ENCODE data around the gene SCYGR1.
"Not testable (repeated sequence)": the region's sequence is repeated elsewhere in the genome, so short reads cannot be mapped to it uniquely, and the experiment has no call there.

SCYGR1 gene

DNA sequence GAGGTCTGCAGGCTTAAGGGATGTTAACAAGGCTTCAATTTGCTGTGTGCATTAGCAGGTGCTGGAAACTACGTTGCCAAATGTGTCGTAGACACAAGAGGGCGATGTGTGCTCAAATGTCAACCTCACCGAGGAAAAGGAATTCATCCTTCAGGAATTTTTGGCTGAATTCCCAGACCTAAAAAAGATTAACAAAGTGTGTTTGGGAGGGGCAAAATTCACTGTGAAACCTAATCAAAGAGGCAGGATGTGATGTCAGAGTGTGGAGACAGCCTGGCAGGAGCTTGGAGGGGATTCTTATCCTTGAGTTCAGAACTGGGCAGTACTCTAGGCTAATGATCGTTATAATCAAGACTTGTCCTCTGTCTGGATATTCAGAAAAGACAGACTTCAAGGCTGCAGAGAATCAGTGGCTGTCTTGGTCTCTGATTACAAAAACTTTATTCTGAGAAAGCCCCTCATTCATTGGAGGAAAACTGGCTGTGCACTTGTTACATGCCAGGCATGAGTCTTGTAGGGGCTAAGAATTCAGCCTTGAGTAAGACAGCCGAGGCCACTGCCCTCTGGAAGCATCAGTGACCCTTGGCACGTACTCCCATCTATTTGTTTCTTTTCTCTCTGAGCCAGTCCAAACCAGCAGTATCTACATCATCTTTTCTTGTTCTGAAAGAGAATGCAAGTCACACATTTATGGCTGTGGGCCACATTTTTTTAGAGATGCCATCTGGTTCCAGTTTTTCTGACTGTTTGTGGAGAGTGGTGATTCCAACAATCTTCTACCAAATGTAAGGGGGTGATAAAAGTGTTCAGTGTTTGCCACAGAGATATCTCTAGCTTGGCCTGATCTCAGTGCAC, 18.7 kb upstream of the SCYGR1 start:
- Histone ChIP-seq H3K4me3 (no peak overlapping the region), H3K27ac (peak overlapping the region in 14 of 21 experiments; percentile 9 to 86 (median 57))

DNA sequence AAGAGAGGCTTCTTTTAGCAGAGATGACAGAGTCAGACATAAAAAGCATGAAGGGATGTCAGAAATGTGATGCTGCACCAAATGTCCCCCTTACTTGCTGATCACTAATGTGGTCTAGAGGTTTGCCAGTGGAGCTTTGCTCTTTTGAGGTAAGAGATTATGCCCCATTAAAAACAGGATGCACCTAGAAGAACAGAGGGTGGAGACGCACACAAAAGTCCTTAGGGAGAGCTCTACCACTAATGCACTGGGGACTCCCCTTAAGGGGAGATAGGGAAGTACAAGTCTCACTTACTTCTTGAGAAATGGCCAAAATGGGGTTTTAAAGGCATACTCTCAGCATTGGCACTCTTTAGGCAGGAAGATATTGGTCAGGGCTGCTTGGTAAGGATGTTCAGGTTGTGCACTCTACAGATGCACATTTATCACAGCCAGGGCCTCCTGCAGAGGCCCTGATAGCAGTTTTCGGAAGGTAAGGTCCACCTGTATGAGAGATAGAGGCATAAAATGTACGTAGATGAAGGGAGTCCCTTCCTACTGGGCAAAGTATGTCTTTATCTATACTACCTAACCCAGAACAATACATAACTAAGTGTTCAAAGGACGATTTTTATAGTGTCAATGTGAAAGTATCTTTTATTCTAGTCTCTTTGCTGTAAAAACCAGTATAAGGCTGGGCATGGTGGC, 17.0 kb upstream of the SCYGR1 start:
- Histone ChIP-seq H3K27ac (no peak overlapping the region), H3K4me3 (no peak overlapping the region)

DNA sequence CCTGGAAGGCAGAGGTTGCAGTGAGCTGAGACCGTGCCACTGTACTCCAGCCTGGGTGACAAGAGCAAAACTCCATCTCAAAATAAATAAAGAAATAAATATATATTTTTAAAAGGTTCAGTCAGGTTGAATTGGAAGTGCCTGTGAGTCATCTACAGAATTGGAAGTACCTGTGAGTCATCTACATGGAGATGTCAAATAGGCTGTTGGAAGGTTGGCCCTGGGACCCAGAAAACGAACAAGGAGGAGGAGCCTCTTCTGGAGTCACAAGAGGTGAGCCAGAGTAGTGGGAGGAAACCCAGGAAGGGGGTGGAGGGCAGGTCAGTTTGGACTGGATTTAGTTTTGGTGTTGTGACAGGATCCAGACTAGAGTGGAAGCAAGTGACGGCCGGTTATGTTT, 15.2 kb upstream of the SCYGR1 start:
- Histone ChIP-seq H3K27ac (no peak overlapping the region), H3K4me3 (no peak overlapping the region)

DNA sequence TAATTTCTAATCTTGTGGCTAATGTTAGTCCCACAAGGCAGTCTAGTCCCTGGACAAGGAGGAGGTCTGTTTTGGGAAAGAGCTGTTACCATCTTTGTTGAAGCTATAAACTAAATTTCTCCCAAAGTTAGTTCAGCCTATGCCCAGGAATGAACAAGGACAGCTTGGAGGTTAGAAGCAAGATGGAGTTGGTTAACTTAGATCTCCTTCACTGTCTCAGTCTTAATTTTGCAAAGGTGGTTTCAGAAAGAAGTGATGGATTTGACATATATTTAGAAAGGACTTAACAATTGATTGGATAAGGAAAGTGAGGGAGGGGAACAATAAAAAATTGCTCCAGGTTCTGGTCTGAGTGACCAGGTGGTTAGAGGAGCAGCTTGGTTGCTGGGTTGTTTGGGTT, 14.6 kb upstream of the SCYGR1 start:
- no peak overlapping the region for H3K4me3 ChIP-seq
- no peak overlapping the region for H3K27ac ChIP-seq

DNA sequence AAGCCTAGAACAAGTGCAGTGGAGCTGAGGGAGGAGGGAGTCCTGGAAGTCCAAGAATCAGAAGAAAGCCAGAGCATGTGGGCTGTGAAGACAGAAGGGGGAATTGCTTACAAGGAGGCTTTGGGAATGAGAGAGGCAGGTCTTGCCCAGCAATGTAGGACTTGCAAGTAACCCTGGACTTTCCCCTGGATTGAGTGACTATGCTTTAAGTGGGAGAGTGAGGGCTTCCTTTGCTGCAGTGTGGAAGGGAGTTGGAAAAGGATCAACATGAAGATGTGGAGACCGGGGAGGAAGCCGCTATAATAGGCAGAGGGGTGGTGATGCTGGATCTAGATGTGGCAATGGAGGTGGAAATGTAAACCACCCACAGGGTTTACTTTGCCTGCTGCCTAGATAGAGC, 13.8 kb upstream of the SCYGR1 start:
- Histone ChIP-seq H3K4me3 (no peak overlapping the region), H3K27ac (no peak overlapping the region)

DNA sequence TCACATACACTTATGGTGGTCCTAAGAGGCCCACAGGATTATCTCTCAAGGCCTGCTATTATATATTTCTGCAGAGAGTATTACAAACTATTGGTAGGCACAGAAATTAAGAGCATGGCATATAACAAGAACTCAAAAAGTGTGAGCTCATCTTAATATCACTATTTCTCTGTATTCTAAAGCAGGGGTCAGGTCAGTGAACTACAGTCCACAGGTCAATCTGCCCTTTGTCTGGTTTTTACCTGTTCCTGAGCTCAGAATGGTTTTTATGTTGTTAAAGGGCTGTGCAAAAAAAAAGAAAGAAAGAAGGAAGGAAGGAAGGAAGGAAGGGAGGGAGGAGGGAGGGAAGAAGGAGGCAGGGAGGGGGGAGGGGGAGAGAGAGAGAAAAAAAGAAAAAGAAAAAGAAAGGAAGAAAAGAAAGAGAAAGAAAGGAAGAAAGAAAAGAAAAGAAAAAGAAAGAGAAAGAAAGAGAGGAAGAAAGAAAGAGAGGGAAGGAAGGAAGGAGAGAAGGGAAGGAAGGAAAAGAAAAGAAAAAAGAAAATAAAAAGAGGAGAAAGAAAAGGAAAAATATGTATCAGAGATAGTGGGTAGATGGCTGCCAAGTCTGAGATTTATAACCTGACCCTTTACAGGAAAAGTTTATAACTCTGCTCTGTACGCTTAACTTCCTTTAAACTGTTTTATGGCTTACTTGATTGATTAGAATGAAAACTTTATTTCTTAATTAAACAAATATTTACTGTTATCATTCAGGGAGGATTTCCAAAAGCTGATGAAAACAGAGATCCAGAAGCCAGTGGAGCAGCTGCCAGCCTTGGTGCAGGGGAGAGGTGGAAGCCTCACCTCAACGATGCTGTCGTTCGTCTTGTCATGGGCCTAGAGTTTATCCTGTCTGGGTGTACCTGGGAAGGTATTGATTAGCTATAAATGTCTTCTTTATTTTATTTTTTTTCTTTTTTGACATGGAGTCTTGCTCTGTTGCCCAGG, 11.2 kb upstream of the SCYGR1 start:
- Histone ChIP-seq H3K4me3 (no peak overlapping the region), H3K27ac (no peak overlapping the region)

DNA sequence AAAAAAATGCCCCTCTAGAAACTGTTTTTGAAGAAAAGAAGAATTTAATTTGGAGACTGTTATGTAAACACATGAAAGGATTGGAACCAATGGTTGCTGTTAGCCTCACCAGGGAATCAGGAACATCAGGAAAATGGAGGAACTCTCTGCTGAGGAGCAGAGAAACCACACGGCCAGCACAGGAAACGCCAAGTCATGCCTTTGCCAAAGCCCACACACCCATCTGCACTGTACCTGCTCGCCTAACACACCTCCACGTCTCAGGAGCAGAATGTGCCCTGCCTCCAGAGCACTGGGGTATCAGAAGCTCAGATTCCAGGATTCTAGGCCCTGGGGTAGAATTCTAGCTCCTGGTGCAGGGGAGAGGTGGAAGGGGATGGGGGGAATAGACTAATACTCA, 9.8 kb upstream of the SCYGR1 start:
- no peak overlapping the region for H3K4me3 ChIP-seq
- H3K27ac ChIP-seq: no peak overlapping the region

DNA sequence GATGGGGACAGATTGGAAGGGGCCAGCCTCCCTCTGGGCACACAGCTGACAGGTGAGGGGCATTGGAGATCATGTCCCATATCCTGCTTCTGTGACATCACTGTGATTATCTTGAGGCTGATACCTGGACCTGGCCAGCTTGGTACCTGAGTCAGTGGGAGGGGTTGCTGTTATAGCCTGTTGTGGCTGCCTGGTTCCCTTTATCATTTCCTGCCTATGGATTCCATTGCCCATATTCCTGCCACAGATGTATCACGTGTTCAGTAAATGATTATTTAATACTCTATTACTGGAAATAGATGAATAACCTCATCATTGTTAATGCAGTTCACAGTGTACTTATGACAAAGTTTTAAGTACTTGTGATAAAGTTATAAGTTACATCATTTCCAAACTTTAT, 7.8 kb upstream of the SCYGR1 start:
- H3K4me3 ChIP-seq: no peak overlapping the region
- no peak overlapping the region for H3K27ac ChIP-seq

DNA sequence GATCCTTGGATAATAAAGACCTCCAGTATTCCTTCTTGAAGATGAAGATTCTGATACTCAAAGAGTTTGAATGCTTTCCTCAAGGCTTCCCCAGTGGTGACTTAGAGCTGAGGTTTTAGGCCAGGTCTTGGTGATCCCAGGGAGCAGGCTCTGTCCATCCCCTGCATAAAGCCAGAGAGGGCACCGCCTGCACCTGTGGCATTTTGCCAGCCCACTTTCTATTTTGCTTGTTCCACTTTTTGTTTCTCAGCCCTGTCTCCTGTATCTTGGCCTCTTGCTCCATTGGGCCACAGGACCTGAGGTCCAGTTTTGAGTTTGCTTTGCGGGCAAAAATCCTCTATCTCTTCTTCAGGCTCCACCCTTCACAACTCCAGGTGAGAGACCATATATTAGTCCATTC, 6.7 kb upstream of the SCYGR1 start:
- H3K4me3 ChIP-seq: no peak overlapping the region
- no peak overlapping the region for H3K27ac ChIP-seq

DNA sequence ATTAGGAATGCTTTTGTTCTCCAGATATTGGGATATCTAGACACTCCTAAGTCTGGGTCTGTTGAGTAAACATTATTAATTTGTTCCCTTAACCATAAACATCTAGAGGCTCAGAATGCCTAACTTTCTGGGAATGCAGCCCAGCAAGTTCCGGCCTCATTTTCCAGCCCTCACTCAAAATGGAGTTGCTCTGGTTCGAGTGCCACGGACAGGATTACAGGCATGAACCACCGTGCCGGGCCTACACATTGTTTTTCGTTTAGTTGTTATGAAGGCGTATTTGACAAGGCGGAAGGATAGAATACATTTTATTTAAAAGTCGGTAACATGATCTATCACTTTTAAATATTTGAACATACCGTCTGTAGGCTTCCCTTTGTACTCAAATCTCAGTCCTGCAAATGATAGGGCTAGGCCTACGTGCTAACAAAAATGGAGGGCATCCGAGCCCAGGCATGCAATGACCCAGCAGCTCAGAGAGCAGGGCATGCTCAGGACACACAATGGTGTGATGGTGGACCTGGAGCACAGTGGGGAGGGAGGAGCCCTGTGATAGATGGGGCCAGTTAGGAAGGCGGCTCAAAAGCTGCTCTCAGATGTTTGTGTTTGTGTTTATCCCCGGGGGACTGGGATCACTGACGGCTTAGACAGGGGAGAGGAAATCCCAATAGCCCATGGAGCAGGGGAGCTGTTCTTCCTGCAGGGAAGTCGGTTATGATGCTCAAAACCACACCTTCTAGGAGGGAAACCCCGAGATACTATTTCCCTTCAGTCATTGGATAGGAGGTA, 2.9 kb upstream of the SCYGR1 start:
- no peak overlapping the region for H3K4me3 ChIP-seq
- H3K27ac ChIP-seq: no peak overlapping the region

DNA sequence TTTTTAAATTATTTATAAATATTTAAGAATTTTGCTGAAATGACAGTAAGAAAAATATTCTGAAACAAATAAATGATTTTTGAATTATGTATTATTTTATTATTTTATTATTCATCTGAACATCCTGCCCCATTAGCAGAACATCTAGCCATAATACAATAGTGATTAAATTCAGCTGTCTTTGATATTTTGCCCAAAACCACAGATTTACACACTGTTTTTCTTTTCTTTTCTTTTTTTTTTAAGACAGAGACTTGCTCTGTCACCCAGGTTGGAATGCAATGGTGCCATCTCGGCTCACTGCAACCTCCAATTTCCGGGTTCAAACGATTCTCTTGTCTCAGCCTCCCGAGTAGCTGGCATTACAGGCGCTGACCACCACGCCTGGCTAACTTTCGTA, 1.9 kb upstream of the SCYGR1 start:
- Histone ChIP-seq H3K27ac (no peak overlapping the region), H3K4me3 (no peak overlapping the region)

DNA sequence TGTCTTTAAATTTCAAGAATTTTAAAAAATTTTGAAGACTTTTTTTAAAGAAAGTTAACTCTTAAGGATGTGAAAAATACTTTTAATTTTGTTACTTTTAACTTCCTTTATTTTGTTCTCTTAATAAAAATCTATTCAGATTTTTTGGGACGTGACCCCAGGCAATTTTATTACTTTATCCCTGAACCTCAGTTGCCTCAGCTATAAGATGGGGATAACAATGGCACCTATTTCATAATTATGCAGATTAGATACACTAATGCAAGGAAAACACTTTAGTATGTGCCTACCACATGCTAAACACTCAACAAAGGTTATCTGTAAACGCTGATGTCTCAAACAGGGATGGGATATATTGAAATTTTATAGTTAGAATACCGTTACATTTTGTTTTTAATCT, 1.5 kb upstream of the SCYGR1 start:
- Histone ChIP-seq H3K27ac (no peak overlapping the region), H3K4me3 (no peak overlapping the region)

DNA sequence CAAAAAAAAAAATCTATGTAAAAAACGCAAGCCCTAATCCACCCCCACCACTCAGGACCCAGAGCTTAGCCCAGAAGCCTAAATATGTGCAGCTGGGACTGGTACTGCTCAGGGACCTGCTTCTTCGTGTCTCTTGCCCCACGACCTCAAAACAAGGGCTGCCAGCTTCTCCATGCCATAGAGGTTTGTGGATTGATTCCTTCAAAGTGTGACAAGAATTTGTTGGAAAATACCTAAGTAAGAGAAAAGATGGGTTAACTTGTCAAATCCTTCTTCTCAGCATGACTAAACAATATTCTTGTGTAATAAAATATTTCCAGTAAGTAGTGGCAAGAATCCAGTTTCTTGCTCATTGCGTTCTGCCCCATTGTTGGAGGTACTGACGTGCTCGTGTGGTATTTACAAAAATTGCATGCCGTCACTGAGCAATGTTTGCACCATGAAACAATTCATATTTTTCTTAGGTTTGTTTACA, 825 bp upstream of the SCYGR1 start:
- Histone ChIP-seq H3K4me3 (no peak overlapping the region), H3K27ac (no peak overlapping the region)

DNA sequence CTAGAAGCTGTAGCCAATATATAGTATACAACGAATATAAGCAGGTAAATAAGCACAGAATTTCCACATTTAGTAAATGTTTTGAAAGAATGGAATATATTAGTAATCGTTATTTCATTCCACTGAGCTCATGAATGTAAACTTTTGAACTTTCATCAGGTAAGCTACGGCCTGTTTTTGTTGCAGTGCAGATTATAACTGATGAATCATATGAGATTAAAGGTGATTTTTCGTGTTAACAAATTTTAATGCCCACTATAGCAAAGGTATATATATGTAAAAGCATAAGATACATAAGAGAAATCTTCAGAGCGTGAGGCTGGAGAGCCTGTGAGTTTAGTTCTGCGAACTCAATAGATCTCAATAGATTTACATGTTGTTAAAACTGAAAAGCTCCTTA, 1.1 kb downstream of the SCYGR1 start:
- Histone ChIP-seq H3K4me3 (no peak overlapping the region), H3K27ac (no peak overlapping the region)

DNA sequence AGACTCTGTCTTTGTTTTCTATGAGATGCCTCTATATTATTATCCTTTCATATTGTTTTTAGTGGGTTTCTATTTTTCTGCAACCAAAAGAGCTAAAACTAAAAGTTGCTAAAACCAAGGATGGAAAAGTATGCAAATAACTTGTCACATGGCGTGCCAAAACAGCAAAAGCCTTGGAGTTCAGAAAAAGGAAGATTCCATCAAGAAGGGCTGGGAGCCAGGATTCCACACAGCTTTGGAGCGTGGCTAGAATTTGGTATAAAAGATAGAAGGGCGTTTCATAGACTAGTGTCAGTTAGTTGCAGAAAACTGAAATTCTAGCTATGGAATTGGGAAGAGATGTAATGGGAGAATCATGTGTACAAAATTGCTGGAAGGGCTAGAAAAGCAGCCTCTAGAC, 4.1 kb downstream of the SCYGR1 start:
- no peak overlapping the region for H3K27ac ChIP-seq
- no peak overlapping the region for H3K4me3 ChIP-seq

DNA sequence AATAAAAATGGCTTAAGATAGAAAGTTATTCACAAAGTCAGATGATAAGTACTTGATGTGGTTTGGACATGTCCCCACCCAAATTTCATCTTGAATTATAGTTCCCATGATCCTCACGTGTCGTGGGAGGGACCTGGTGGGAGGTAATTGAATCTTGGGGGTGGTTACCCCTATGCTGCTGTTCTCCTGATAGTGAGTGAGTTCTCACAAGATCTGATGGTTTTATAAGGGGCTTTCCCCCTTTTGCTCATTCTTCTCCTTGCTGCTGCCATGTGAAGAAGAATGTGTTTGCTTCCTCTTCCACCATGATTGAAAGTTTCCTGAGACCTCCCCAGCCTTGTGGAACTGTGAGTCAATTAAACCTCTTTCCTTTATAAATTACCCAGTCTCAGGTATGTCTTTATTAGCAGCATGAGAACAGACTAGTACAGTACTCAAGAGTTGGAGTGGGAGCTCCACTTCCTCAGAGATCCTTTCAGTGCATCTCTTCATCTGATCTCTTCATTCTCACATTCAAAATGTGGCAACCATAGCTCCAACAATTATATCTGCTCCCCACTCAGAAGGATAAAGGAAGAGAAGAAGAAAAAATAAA, 5.4 kb downstream of the SCYGR1 start:
- H3K4me3 ChIP-seq, H3K27ac ChIP-seq: not testable (repeated sequence)

DNA sequence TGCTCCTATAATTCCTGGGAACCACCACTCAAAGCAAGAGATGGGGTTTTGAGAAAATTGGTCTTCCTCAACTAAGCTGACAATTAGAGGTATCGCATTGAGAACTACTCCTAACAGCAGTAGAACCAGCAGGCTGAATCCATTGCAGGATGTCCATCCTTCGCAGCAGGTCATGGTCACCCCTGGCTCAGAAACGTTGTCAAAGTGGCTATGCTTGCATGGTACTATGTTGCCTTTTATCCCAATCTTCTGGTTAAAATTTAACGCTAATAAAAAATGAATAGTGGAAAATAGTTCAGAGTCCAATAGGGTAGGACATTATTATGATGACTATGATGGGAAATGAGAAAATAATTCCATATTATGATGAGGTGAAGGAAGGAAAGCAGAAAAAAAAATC, 8.7 kb downstream of the SCYGR1 start, which contains the start of gene TM4SF20:
TSS of gene TM4SF20 (minus strand) at position 212 of the 400 bp plus-strand sequence. CDS start at position 174, 38 bp downstream.
- Histone ChIP-seq H3K4me3 (no peak within 1 kb of the TSS), H3K27ac (no peak within 1 kb of the TSS)

DNA sequence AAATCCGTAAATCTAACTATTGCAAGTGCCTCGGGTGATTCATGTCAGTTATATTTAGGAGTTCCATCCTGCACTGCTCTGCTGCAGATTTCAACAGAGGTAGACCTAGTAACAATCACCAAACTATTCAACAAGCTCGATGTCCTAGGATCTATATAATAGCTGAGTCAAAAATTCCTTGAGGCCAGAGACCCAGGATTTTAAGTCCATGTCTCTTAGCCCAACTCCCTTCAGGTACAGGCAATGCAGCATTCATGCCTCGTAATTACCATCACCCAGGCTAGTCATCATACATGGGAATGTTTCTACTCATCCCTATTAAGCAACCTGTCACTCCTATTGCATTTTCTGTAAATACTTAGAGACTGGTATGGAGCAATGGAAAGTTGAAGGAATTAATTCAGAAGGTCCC, 9.4 kb downstream of the SCYGR1 start:
- Histone ChIP-seq H3K27ac (no peak overlapping the region), H3K4me3 (no peak overlapping the region)

All from skin epidermis (tissue), 12 donors.